ENCODE measurements around the gene RASGRP3. TPM values are rescaled to one million over a fixed set of nuclear protein-coding genes. Genes with fewer than 3 reads are reported as not detected.

RASGRP3 gene
- total RNA-seq, 1 donor from 2014 or later = 55.7 TPM

- peak; percentile 98 for ATAC-seq
- intact Hi-C loops (cut with DNase I) = no loop called here
- DNase-seq (ENCODE audit: missing footprints) = peak; percentile 99
Measured at GRCh38 chr2:33599175-33599942, 122.9 kb downstream of the RASGRP3 start, which contains the start of gene FAM98A. Gene FAM98A (minus strand): TSS chr2:33599299. CDS start chr2:33599221, 78 bp downstream.

GRCh38 chr2:33599943-33600192 is 123.4 kb downstream of the RASGRP3 start:
- intact Hi-C loops (cut with DNase I) = no loop called here
- ATAC-seq (no peak), DNase-seq (ENCODE audit: missing footprints) (no peak)

- intact Hi-C loops (cut with DNase I) = no loop called here
- ATAC-seq = no peak
- no peak for DNase-seq (ENCODE audit: missing footprints)
Measured at GRCh38 chr2:33602201-33602830, 125.9 kb downstream of the RASGRP3 start.

GRCh38 chr2:33603416-33603815 is 127.0 kb downstream of the RASGRP3 start:
- intact Hi-C loops (cut with DNase I) = no loop called here
- ATAC-seq (no peak), DNase-seq (ENCODE audit: missing footprints) (no peak)

- intact Hi-C loops (cut with DNase I) = no loop called here
- no peak for ATAC-seq
- DNase-seq (ENCODE audit: missing footprints) = no peak
Measured at GRCh38 chr2:33605056-33605455, 128.6 kb downstream of the RASGRP3 start.

GRCh38 chr2:33606100-33606499 is 129.7 kb downstream of the RASGRP3 start:
- ATAC-seq (no peak), DNase-seq (ENCODE audit: missing footprints) (no peak)
- intact Hi-C loops (cut with DNase I) = no loop called here

- ATAC-seq (no peak), DNase-seq (ENCODE audit: missing footprints) (no peak)
- intact Hi-C loops (cut with DNase I) = no loop called here
Measured at GRCh38 chr2:33606622-33607021, 130.2 kb downstream of the RASGRP3 start.

GRCh38 chr2:33607251-33607721 is 130.8 kb downstream of the RASGRP3 start:
- DNase-seq (ENCODE audit: missing footprints) (no peak), ATAC-seq (no peak)
- intact Hi-C loops (cut with DNase I) = no loop called here

GRCh38 chr2:33607905-33608304 is 131.5 kb downstream of the RASGRP3 start:
- DNase-seq (ENCODE audit: missing footprints) (no peak), ATAC-seq (peak; percentile 51)
- intact Hi-C loops (cut with DNase I) = no loop called here

GRCh38 chr2:33614190-33614589 is 137.7 kb downstream of the RASGRP3 start:
- ATAC-seq (no peak), DNase-seq (ENCODE audit: missing footprints) (no peak)
- intact Hi-C loops (cut with DNase I) = no loop called here

Other genes starting within 250 kb of the RASGRP3 start
- 88.0 TPM for gene FAM98A, start 122.7 kb downstream of the RASGRP3 start, total RNA-seq

Measured in Right ventricle myocardium inferior (tissue), 1 donor.